22Rv1 (cell line): ENCODE results near the gene MAST4.

Source experiments
- H3K27ac ChIP-seq: fragments of 450-650 bp; 2 replicates; pipeline ENCODE4 v1.5.1; 2017
- CTCF ChIP-seq: fragments of 450-650 bp; IDR thresholded peaks from 2 replicates; pipeline ENCODE4 v1.5.1; 2017; ENCODE audit warnings: mild to moderate bottlenecking
- ZFX ChIP-seq: fragments of 450-650 bp; IDR thresholded peaks from 2 replicates; pipeline ENCODE4 v1.6.1; 2017; ENCODE audit warnings: antibody characterized with exemption, borderline replicate concordance

The MAST4 gene

GRCh38 chr5:66655395-66656324 is 59.5 kb downstream of the MAST4 start:
- TF ChIP-seq ZFX, result no peak
- TF ChIP-seq CTCF, result no peak

GRCh38 chr5:66658516-66658915 is 62.3 kb downstream of the MAST4 start:
- TF ChIP-seq ZFX, result no peak
- no peak for TF ChIP-seq CTCF

More at GRCh38 chr5:66655395-66656324, 59.5 kb downstream of the MAST4 start:
- H3K27ac ChIP-seq, result no peak overlapping the region

GRCh38 chr5:66659780-66660179 is 63.6 kb downstream of the MAST4 start:
- TF ChIP-seq CTCF, result no peak
- no peak for TF ChIP-seq ZFX

More at GRCh38 chr5:66658516-66658915, 62.3 kb downstream of the MAST4 start:
- H3K27ac ChIP-seq, result no peak overlapping the region

GRCh38 chr5:66660396-66660795 is 64.2 kb downstream of the MAST4 start:
- TF ChIP-seq CTCF (no peak), ZFX (no peak)
- H3K27ac ChIP-seq, result no peak overlapping the region

More at GRCh38 chr5:66659780-66660179, 63.6 kb downstream of the MAST4 start:
- H3K27ac ChIP-seq, result no peak overlapping the region

- TF ChIP-seq ZFX (no peak), CTCF (no peak)
- no peak overlapping the region for H3K27ac ChIP-seq
Measured at GRCh38 chr5:66661149-66661548, 65.0 kb downstream of the MAST4 start.

- H3K27ac ChIP-seq, result no peak overlapping the region
- TF ChIP-seq ZFX, result no peak
Measured at GRCh38 chr5:66666778-66667177, 70.6 kb downstream of the MAST4 start.

GRCh38 chr5:66669086-66669861 is 73.1 kb downstream of the MAST4 start:
- no peak for TF ChIP-seq ZFX
- TF ChIP-seq CTCF, result no peak

More at GRCh38 chr5:66669086-66669861, 73.1 kb downstream of the MAST4 start:
- H3K27ac ChIP-seq, result no peak overlapping the region
